Measurements from ENCODE around the gene INHBA.

The INHBA gene

DNA sequence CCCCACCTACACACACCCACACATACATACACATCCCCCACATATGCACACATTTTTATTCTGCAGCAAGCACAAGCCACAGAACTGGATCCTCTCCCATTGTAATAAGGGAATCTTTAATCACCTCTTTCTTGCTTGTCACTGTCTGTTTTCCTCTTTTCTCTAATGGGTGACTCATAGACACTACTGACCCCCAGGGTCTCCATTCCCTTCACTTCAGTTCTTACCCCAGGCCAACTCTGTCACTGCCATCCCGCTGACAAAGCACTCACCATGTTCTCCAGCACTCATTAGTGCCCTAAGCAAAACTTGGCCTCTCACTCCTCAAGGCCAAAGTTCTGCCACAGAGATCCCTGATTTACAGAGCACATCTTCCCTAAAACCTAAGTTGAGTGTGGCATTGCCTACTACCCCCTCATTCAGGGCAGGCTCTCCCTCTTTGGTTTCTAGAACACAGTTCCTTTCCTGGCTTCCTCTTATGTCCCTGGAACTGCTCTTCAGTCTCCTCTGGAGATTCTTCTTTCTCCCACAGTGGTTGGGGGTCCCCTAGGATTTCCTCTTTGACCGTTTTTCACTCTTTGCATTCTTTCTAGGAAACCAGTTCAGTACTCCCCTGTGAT, 39.6 kb upstream of the INHBA start:
- no peak overlapping the region for H3K27ac ChIP-seq
- TF ChIP-seq ZFX (IDR thresholded peaks at IDR 0.05; ENCODE audit: borderline replicate concordance): no peak
- TF ChIP-seq, protein P1, sequence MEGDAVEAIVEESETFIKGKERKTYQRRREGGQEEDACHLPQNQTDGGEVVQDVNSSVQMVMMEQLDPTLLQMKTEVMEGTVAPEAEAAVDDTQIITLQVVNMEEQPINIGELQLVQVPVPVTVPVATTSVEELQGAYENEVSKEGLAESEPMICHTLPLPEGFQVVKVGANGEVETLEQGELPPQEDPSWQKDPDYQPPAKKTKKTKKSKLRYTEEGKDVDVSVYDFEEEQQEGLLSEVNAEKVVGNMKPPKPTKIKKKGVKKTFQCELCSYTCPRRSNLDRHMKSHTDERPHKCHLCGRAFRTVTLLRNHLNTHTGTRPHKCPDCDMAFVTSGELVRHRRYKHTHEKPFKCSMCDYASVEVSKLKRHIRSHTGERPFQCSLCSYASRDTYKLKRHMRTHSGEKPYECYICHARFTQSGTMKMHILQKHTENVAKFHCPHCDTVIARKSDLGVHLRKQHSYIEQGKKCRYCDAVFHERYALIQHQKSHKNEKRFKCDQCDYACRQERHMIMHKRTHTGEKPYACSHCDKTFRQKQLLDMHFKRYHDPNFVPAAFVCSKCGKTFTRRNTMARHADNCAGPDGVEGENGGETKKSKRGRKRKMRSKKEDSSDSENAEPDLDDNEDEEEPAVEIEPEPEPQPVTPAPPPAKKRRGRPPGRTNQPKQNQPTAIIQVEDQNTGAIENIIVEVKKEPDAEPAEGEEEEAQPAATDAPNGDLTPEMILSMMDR (IDR thresholded peaks at IDR 0.05): no peak

DNA sequence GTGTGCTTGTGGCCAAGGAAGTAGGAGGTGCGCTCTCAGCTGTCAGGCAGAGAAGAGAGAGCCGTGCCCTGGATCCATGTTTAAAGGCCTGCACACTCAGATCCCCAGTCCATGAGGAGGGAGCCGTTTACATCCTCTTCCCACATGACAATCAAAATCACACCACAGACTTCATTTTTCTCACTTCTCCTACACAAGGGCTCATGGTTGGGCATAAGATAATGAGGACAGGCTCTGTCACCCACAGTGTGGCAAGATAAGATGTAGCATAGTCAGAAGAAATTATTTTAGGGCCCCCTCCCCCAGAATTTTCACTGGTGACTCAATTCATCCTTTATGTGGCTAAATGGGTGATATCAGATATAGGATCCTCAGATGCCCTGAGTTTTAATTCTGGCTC, 35.9 kb upstream of the INHBA start:
- no peak for TF ChIP-seq ZFX (IDR thresholded peaks at IDR 0.05; ENCODE audit: borderline replicate concordance)
- TF ChIP-seq, protein P1 (IDR thresholded peaks at IDR 0.05): no peak
- H3K27ac ChIP-seq: no peak overlapping the region

DNA sequence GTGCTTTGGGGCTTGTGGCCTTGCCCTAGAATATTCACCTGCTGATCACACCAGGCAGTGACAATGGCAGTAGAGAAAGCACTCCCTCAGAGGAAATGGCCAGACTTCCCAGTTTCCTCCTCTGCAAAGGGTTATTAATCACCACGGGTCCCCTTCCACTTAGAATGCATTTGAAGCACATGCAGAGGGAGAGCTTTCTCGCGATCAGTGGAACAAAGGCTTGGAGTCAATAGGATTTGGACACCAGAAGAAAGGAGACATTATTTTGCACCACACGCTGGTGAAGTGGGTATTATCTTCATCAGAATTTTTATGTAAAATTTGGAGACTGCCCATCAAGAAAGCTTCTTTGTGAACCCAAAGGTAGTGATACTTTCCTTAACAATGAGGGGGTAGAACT, 35.4 kb upstream of the INHBA start:
- no peak overlapping the region for H3K27ac ChIP-seq
- no peak for TF ChIP-seq ZFX (IDR thresholded peaks at IDR 0.05; ENCODE audit: borderline replicate concordance)
- TF ChIP-seq, protein P1 (IDR thresholded peaks at IDR 0.05): no peak

DNA sequence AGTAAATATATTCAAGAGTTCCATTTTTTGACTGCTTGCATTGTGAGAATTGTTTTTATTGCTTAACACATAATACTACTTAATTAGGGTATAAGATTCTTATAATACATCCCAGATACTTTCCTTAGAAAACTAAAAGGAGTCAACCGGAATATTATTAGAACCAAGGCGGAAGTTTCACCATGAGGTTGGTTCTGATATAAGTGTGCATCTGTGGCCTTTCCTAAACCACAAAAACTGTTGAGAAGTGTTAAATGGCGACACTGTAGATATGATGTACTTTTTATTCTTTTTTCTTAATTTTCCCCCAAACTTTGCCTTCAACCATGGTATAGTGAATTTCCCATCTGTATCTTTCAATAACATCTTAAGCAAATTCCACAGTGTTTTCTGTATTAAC, 32.3 kb upstream of the INHBA start:
- TF ChIP-seq, protein P1 (IDR thresholded peaks at IDR 0.05): no peak
- no peak for TF ChIP-seq ZFX (IDR thresholded peaks at IDR 0.05; ENCODE audit: borderline replicate concordance)
- no peak overlapping the region for H3K27ac ChIP-seq

DNA sequence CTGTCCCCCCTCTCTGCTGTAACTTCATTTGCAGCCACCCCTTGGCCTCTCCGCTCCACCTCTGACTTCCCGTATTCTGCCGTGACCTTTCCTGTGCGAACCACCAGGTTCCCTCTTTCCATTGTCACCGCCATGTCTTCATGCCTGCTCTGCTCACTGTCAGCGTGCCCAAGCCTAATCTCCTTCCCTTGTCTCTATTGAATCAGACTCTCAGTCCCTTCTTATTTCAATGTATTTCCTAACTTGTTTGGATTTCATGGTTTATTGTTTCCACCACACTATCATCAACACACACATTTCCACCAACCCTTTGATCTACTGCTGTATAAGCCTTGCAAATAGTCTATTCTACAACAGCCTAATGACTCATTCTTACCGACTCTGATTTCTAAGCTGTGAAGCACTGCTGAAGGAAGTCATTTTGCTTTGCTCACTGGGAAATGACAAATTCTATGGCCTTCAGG, 30.0 kb upstream of the INHBA start:
- TF ChIP-seq, protein P1 (IDR thresholded peaks at IDR 0.05): no peak
- no peak for TF ChIP-seq ZFX (IDR thresholded peaks at IDR 0.05; ENCODE audit: borderline replicate concordance)
- no peak overlapping the region for H3K27ac ChIP-seq

DNA sequence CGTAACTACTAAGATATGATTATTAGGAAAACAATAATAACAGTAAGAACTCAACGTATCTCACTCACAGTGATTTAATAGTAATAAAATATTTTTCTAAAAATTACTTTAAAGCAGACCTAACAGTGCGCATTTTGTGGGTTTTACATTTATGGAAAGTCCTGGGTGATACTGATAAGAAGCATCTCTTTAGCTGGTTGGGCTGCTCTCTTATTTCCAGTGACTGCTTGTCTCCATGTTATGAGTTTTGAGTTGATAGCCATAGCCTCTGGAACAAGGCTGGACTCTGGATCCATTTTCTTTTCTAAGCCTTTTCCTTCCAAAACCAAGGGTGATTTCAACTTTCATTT, 29.5 kb upstream of the INHBA start:
- H3K27ac ChIP-seq: no peak overlapping the region
- no peak for TF ChIP-seq ZFX (IDR thresholded peaks at IDR 0.05; ENCODE audit: borderline replicate concordance)
- TF ChIP-seq, protein P1 (IDR thresholded peaks at IDR 0.05): peak; percentile 47

DNA sequence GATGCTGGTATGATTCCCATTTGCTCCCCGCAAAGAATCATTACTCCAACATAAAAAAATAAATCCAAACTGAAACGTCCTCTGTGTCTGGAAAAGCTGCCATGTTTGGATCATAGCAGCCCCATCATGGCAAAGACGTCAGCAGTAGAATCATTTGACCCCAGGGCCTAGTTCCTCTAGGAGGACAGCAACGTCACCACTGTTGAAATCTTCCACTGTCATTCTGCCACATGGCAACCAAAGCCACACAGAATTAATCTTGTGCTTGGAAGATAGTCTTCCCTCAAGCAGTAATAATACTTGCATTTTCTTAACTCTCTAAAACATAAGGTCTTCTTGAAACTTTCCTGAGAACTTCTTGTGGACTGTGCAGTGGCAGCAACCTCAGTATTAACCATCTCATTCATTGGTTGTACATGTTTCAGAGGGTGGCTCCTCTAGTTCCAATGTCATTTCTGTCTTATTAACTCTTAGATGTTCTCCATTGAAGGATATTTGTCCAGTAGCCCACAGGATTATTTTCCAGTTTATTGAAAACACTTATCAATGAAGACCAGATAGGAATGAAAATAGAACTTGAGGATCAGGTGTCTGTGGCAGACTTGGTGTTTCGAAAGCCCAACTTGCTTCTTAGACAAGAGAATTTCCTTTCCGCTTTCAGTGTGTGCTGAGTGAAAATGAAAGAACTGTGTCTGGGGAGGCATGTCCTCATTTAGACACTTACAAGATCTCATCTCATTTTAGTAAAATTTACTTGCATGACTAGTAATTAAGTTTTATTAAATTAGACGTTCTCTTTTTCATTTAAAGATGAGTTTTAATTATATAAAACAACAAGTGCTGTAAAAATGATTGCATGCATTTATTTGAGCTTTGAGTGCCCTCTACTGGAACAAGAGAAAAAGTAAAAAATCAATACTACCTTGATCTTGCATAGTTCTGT, 28.9 kb upstream of the INHBA start:
- H3K27ac ChIP-seq: no peak overlapping the region
- no peak for TF ChIP-seq ZFX (IDR thresholded peaks at IDR 0.05; ENCODE audit: borderline replicate concordance)
- TF ChIP-seq, protein P1 (IDR thresholded peaks at IDR 0.05): peak; percentile 79
